Measurements from ENCODE around the gene SYMPK.
A peak's percentile ranks its signal among the peaks of the same experiment; 100 is the strongest.

The SYMPK gene

GRCh38 chr19:45824531-45825262, 38.2 kb downstream of the SYMPK start:
- DNase-seq, result no peak

- DNase-seq, result peak; percentile 18
These were observed 38.9 kb downstream of the SYMPK start for GRCh38 chr19:45824041-45824471.

- DNase-seq, result no peak
These were observed 39.8 kb downstream of the SYMPK start for GRCh38 chr19:45823182-45823581.

DNA sequence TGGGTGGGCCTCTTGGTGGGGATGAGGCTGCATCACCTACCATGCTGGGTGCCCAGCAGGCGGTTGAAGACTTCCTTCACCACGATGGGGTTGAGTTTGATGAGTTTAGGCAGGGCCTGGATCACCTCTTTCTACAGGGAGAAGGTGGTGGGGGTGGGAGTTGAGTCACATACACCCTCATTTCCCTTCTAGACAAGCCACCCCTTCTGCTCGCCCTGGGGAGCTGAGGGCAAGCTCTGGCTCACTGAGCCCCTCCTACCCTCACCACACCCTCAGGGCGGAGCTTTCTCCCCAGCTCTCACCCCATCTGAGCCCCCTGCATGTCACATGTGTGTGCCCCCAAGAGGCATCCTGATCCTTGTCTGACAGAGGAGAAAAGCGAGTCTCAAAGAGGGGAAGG, 40.2 kb downstream of the SYMPK start:
- no peak for DNase-seq

- DNase-seq, result no peak
These were observed 41.4 kb downstream of the SYMPK start for GRCh38 chr19:45821570-45821969.

DNA sequence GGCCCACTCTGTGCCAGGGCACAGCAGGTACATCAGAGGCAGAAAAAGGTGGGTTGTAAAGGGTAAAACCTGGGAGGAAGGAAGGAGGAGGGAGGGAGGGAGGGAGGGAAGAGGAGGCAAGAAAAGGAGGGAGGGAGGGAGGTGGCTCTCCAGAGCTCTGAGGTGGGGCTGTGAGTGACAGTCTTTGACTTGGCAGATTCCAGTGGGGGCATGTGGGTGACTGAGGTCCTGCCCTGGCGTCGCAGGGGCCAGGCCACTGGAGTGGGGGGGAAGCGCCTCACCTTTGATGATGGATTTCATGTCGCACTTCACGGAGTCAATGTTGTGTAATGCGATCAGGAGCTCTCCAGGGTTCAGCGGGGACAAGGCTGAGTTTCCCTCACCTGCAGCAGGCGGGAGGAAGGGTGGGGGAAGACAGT, 41.8 kb downstream of the SYMPK start:
- DNase-seq, result no peak

DNA sequence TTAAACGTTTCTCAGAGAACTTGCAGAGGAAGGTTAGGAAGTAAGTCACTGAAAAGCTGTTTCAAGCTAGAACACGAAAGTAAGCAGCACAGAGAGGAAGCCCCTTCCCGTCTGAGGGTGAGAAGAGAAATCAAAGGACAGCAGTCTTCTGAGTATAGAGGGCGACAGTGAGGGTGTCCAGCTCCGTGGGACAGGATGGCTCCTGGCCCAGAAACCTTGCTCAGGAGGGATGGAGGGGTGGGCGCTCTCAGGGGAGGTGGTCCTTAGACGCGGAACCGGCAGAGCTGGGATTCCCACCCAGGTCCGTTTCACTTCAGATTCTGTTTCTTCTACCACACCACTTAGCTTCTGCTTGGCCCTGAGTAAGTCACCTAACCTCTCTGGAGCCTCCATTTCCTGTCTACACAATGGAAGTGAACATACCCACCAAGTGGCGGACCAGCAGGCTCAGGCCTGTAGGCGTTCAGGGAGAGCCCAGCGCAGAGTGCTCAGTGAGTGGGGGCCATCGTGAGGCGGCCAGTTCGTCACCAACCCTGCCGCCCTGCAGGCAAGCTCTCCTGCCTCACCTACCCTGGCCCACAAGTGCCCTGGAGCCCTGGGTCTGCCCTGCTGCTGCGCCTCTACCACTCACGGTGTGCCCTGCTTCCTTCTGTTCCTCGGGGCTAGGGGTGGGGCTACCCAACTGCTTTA, 42.4 kb downstream of the SYMPK start:
- DNase-seq, result no peak

DNA sequence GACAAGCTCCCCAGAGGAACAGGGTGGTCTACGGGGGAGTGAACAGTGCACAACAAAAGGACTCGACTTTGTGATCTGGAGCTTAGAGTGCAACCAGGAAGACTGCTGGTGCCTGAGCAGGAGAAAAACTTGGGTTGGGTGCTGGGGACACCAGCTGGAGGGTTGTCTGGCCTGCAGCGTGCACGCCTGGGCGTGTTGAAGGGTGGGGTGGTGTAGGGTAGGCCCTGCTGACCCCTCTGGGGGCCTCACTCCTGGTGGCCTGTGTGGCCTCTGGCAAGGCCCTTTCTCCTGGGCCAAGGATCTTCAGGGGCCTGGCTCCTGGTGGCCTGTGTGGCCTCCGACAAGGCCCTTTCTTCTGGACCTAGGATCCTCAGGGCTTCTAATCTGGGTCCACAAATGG, 43.2 kb downstream of the SYMPK start:
- no peak for DNase-seq

DNA sequence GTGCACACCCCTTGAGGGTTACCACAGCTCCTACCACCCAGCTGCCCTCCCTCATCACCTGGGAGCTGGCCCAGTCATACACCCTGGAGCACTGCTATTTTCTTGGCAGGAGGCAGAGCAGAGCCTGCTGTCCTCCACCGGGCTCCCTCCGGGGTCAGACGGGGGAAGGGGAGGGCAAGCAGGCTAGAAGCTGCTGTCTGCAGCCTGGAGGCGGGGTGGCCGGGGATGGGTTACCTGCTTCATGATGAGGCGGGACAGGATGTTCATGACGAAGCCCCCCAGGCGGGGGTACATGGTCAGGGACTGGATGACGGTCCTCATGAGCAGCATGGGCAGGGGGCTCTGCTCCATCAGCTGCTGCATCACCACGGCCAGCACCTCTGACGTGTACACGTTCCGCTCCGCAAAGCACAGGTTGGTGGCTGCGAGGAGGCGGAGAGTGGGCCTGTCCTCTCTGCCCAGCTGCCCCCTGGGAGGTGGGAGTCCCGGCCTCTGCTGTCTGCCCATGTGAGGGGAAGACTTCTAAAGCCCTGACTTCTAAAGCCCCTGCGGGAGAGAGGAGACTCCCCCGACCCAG, 45.1 kb downstream of the SYMPK start:
- DNase-seq, result no peak

DNA sequence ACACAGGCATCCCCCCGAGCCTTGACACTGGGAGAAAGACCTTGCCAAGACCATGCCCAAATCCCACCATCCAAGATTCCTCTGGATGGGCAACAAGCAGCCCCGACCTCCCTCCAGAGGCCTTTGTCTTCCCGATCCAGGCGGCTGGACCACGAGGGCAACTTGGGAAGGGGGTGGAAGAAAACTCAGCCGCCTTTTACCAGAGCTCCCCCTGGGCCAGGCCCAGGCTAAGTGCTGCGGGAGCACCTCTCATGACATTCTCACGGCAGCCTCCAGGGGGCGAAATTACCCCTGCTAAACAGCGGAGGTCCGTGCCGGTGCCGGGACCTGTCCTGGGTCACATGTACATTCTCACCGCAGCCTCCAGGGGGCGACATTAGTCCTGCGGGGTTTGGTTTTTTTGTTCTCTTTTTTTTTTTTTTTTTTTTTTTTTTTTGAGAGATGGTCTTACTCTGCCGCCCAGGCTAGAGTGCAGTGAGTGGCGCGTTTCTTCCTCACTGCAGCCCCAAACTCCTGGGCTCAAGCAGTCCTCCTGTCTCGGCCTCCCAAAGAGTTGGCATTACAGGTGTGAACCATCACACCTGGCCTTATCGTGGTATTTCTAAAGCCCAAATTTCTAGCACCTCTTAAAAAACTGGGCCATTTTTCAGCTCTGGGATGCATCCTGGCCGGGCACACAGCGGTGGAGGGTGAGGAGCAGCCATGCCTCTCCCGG, 45.8 kb downstream of the SYMPK start:
- DNase-seq, result peak; percentile 91

DNA sequence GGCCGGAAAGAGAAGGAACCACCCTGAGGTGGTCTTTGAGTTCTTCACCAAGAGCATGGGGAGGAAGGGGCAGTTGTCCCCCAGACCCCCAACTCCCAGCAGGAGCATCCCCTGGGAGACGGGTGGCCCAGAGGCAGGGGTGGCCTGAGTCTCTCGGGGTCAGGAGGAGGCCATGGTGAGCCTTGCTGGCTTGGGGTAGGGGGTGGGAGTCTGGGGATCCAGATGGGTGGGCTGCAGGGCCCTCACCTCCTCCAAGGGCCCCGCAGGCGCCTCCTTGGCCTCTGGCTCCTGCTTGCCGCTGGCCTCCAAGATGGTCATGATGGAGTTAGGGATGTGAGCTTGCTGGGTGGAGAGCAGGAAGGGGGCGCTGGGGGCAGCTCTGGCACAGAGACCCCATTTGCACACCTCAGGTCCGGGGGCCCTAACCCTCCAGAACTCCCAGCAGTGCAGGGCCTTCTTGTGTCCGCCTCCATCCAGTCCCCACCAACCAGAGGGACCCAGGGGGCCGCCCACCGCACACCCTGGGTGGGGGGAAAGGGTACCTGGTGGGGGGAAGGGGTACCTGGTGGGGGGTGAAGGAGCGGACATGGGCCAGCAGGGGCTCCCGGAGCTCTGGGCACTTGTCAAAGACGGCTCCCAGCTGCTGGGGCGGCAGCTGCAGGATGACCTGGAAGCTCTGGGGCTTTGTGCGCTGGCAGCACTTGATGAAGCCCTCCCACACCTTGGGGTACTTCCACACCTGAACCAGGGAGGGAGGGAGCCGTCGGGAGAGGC, 46.5 kb downstream of the SYMPK start:
- no peak for DNase-seq

GRCh38 chr19:45815481-45816216, 47.3 kb downstream of the SYMPK start:
- DNase-seq, result no peak

DNA sequence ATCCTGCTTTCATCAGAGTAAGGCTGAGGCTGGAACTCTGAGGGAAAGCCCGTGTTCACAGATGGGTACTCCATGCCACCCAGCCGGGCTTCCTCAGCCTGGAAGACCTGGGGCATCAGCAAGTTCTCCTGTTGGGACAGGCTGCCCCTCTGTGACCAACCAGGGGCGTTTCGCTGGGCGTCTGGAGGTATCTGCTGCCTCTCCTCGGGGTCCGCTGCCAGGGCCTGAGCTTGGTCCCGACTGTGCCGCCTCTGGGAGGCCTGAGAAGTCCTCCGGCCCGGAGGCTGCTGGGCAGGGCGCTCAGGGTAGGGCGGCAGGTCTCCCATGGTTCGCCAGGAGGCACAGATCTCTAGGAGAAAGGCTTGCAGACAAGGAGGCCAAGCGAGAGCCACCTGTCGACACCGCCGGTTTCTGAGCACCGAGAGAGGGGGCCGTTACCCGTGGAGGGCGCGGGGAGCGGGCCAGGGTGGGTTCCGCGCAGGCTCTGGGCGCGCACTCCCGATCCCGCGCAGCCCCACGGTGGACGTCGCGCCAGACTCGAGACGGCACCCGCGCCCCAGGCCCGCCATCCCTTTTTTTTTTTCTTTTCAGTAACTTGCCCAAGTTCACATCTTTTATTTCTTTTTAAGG, 48.0 kb downstream of the SYMPK start, which contains the start of gene RSPH6A:
Gene RSPH6A, minus strand, starts transcription at position 458 of the 630 bp plus-strand sequence. Its CDS starts 132 bp downstream, at position 326.
- no peak for DNase-seq

GRCh38 chr19:45814166-45814780, 48.7 kb downstream of the SYMPK start:
- no peak for DNase-seq

DNA sequence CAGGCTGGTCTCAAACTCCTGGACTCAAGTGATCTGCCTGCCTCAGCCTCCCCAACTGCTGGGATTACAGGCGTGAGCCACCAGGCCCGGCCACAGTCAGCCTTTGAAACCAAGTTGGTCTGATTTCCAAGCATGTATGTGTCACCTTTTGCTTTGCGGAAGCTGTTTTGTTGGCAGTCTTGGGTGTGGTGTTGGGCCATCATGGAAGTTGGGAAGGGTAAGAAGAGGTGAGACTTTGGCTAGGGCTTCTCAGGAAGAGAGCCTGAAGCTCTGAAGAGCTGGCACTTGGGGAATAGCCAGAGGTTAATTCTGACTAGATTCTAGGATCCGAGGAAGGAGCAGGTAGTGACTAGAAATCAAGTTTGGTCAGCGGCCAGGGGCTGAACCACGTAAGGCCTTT, 50.6 kb downstream of the SYMPK start:
- DNase-seq, result no peak

DNA sequence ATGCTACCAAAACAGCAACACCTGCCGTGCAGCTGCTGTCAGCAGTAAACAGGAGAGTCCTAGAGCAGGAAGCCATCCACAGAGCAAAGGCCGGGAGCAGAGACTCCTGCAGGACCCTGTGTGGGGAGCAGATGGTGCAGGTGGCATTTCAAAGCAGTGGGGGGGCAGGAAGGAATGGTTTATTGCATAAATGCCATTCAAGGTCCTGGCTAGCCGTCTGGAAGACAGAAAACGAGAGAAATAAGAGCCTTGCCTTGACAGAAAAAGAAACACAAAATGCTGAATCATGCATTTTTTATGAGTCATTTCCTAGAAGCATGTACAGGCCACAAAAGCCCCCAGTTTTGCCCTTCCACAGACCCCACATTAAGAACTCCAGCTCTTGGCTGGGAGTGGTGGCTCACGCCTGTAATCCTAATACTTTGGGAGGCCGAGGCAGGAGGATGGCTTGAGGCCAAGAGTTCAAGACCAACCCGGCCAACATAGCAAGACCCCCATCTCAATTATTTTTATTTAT, 53.2 kb downstream of the SYMPK start:
- DNase-seq, result no peak

GRCh38 chr19:45805719-45806118, 57.2 kb downstream of the SYMPK start:
- DNase-seq, result no peak

DNA sequence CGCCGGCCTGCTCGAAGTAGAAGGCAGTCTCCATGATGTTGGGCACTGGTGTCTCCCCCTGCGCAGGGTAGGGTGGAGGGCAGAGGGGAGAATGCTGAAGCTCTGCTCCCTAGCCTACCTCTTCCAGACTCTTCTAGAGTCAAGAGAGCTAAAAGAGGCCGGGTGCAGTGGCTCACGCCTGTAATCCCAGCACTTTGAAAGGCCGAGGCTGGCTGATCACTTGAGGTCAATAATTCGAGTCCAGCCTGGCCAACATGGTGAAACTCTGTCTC, 58.1 kb downstream of the SYMPK start:
- DNase-seq, result no peak

- DNase-seq, result no peak
These were observed 58.6 kb downstream of the SYMPK start for GRCh38 chr19:45804140-45804958.

DNA sequence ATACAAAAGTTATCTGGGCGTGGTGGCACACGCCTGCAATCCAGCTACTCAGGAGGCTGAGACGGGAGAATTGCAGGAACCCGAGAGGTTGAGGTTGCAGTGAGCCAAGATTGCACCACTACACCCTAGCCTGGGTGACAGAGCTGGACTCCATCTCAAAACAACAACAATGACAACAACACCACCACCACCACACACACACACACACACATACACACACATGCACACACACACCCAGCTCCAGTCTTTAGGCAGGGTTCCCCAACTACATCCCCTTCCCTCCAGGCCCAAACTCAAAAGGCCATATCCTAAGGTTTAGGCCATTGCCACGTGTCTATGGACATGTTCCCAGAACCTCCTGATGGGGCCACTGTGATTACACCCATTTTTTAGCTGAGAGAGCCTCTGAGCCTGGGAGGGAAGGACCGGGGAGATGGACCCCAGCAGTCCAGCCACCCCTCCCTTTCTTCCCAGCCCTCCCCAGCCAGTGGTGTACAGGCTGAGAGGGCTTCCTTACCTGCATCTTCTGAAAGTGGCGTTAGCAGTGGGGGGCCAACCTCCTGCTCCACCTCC, 61.3 kb downstream of the SYMPK start:
- DNase-seq, result no peak

All from NCI-H1694 treated with DMSO at 0.1 percent for 48 hours (cell line).